Fibroblast of upper back skin (primary cell): ENCODE measurements around the gene TTC32.
"Not testable (repeated sequence)": the region's sequence is repeated elsewhere in the genome, so short reads cannot be mapped to it uniquely, and the experiment has no call there.

ENCODE experiments used
- DNase-seq: peaks from one replicate; pipeline ENCODE4 v3.0.0-alpha.2; 2013

Gene TTC32

DNA sequence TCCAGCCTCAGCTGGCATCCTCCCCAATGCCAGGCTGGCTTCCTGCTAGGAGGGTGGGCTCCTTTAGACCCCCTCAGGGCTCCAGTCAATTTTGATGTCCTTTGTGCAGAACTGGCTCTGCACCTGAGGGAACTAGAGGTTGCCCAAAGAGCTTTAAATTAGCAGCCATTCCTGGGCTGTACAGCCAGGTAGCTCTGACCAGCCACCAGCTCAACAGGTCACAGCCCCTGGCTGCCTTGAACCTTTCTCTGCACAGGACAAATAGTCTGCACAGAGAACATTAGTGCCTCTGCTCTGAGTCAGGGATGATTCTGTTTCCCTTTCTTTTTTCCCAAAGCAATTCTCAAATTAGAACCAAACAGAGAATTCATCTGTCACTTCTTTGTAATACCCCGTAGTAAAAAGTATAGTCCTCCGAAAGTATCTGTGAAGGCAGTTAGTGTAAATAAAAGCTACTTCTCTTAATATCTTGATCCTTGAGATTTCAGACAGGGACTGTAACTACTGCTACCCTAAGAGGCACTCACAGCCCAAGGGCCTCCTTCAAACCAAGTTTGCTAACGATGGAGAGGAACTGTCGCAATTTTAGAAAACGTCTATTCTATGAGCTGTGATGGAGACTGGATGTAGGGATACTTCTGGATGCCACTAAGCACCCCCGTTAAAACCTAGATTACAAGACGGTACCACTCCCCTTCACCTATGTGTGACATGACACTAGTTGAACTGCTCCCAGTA lies 3.0 kb downstream of the TTC32 start:
- DNase-seq: no peak

DNA sequence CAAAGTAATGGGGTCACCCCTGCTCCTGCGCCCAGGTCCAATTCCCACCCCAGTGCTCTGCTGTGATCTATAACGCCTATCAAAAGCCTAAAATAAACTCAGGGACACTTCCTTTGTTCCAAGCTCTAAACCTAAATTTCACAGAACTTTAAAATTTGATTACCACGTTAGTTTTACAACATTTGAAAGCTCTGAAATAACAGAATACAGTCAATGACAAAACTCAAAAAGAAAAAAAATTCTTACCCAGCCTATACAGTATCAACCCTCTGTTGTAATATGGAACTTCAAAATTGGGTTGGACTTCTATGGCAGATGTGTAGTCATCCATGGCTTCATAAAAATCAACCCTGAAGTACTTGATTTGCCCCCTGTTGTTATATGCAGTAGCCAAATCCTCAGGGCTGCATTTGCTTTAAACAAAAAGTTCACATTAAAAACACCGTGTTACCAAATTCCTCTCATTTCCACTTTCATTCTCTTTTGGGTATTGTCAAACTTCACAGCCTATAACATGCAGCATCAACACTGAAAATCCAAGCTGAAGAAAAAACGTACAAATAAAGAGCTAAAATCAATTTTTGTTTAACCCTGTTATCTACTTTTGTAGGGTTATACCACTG lies 4.0 kb downstream of the TTC32 start:
- no peak for DNase-seq

GRCh38 chr2:19895535-19895934 lies 6.2 kb downstream of the TTC32 start:
- DNase-seq: no peak

DNA sequence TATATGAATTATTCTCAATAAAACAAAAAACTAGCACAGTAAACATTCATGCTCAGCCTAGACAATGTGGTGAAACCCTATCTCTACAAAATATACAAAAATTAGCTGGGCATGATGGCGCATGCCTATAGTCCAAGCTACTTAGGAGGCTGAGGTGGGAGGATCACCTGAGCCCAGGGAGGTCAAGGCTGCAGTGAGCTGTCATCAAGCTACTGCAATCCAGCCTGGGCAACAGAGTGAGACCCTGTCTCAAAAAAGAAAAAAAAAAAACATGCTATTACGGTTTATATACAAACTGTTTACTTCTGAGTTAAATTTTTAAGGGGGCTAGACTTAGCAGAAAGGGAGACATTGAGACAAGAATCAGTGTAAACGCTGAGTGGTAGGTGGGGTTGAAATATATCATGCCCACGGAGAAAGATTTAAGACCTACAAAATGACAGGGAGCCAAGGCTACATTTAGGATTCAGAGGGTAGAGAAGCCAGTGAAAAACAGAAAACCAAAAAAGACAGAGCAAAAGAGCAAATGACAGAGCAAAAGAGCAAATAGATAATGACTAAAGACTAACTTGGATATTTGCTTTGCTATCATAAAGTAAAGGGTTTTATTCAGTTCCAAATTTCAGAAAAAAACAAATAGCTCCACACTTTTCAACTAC lies 7.5 kb downstream of the TTC32 start:
- DNase-seq: no peak

- DNase-seq: no peak
Measured at GRCh38 chr2:19893520-19894133, 8.2 kb downstream of the TTC32 start.

DNA sequence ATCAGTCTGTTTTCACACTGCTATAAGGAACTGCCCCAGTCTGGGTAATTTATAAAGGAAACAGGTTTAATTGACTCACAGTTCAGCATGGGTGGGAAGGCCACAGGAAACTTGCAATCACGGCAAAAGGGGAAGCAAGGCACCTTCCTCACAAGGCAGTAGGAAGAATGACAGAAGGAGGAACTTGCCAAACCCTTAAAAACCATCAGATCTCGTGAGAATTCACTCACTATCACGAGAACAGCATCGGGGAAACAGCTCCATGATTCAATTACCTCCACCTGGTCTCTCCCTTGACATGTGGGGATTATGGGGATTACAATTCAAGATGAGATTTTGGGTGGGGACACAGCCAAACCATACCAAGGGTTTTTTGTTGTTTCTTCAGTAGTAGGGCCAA lies 9.8 kb downstream of the TTC32 start:
- not testable (repeated sequence) for DNase-seq

DNA sequence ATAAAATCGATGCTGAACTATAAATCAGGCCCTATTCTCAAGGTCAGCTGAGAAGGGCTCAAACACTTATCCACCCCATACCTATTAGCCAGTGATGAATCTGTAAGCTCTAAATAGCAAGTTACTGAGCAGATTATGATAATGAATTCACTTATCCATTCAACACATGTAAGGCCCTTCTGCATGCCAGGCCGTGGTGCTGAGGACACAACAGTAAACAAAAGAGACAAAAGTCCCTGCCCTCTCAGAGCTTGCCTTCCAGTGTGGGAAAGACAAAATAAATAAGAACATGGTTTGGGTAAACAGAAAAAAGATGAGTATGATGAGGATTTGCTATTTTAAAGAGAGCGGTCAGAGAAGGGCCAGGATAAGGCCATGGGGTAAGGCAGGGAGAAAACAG lies 11.7 kb downstream of the TTC32 start:
- DNase-seq: no peak

DNA sequence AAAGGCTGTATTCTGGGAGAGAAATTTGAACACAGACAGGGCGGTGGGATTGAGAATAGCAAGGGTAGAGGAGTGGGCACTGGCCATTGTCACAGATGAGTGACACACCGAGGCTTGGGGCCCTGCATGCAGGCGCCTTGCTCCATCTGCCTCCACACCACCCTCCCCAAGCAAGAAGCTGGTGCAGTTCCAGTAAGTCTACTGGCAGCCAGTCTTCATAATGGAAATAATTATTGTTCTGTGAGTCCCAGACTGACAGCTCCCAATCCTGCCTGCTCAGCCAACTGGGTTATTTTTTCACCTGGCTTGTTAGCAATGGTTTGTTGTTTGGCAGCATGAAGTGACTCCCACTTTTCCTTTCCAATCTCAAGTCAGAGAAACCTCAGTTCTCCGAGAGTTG lies 13.0 kb downstream of the TTC32 start:
- no peak for DNase-seq

DNA sequence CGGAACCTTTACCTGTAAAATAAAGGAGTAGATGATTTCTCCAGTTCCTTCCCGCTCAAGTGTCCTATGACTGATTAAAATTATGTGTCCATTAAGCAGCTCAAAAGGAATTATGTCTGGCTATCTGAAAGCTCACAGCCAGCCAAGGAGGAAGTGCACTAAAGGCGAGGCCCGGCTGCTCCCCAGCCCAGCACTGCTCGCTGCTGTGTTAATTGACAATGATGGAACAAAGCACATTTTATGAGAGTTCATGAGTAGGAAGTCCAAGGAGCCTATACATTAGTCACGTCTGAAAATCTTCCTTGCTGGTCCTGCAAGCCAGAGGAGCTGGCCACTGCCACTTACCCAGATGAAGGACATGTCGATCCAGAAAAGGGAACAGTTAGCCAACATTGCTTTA lies 14.3 kb downstream of the TTC32 start:
- no peak for DNase-seq

DNA sequence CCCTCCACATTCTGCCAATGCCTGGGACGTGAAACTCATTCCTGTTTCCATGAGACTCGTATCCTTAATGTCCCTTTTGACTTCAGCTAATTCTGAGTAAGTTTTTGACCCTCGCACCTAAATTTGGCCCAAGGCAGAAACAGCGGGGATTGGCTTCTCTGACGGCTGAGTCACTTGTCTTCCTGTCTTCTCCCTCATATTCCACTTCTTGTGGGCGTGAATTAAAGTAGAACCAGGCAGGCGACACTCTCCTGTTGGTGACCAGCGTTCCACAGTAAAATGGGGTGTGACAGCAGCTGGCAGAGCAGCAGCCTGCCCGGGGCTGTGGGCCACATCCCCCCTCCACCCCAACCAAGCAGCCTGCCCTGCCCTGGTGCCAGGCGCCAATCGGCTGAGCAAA lies 15.5 kb downstream of the TTC32 start:
- DNase-seq: no peak

DNA sequence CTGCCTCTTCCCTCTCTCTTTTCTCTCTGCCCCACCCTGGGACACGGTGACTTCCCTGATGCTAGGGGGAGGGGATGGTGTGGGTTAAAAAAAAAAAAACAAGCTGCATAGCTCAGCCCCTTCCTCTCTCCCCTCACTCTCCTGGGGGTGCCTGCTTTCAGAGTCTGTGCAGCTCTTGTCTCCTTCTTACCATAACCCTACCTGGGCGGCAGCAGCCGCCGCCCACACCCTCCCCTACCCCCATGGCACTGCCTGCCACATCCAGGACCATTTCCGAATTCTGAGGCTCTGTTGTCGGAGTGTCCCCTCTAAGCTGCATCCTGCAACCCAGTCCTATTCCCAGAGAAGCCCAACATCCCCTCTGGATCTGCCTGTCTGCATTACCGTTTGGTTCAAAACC lies 16.0 kb downstream of the TTC32 start:
- no peak for DNase-seq

GRCh38 chr2:19883971-19884720 lies 17.6 kb downstream of the TTC32 start:
- no peak for DNase-seq

GRCh38 chr2:19883486-19883885 lies 18.3 kb downstream of the TTC32 start:
- DNase-seq: no peak

GRCh38 chr2:19882286-19882685 lies 19.5 kb downstream of the TTC32 start:
- no peak for DNase-seq

GRCh38 chr2:19881908-19882265 lies 19.9 kb downstream of the TTC32 start:
- DNase-seq: no peak

DNA sequence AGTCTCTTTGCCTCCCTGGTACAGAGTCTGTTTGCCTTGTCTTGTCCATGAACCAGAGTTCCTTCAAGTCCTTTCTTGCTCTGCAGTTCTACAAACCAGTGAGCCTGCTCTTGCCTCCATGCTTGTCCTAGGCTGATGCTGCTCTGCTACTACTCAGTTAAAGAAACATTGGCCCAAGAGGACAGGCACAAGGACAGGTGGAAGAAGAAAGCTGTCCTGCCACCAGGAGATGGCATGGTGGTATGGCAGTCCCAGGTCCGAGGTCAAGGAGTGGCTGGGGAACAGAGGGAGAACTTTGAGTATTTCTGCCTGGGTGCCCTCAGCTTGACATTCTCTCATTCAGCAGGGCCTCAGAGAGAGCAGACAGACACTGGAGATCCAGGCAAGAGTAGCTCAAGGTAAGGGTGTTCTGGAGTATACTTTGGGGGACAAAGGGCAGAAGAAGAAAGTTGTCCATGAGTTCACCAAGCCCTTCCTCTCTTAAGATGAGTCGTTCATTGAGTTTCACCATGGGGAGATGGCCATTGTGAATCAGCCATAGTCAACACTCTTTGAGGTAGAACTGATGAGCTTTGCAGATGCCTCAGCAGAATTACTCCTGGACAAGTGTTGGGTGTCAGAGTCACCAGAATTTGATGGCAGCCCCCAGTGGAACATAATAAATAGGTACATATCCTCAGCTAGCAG lies 20.4 kb downstream of the TTC32 start:
- DNase-seq: no peak

GRCh38 chr2:19880191-19880590 lies 21.6 kb downstream of the TTC32 start:
- DNase-seq: not testable (repeated sequence)

GRCh38 chr2:19879120-19879519 lies 22.7 kb downstream of the TTC32 start:
- DNase-seq: no peak

DNA sequence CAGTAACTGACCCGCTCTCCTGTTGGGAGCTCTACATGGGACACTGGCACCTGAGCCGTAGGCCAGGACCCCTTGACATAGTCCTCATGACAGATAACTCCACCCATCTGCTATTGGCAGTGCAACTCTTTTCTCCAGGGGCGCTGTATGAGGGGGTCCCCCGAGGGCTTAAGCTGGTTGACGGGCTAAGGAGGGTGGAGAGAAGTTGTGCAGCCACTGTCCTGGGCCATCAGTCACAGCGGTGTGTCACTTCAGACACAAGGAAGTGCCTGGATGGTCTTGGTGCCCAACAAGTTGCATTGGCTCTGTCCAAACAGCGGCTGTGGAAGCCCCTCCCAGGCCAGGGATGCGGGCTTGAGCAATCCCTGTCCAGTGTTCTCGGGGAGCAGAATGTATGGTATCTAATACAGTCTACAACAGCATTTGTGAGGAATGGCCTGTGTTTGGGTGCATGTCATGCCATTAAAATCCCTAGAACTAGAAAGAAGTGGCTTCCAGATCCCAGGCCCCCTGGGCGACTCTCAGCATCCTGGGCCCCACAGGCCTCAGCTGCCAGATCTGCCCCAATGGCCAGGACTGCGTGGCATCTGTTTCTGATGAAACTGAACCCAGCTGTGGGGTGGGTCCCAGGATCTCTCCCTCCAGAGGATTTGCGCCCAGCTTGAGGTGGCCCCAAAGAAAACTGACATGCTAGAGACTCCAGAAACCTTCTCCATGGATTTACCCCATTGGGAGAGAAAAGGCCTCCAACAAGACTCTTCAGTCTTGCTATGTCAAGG lies 23.3 kb downstream of the TTC32 start:
- no peak for DNase-seq

DNA sequence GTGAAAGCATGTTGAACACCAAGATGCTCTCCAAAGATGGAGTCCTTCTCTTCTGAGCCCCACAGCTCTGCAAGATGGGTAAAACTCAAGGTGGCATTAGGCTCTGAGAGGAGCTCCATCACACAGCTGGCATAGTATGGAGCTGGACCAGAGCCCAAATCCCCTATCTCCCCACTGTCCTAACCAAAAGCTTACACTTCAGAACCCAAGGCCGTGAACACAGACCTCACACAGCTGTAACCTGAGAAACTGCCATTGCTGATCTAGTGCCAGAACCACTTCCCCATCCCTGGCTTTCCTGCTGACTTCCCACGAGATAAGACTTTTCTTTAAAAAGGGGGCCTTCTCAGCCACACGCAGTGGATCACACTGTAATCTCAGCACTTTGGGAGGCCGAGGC lies 25.0 kb downstream of the TTC32 start:
- DNase-seq: no peak

- no peak for DNase-seq
Measured at GRCh38 chr2:19875280-19875679, 26.5 kb downstream of the TTC32 start.

DNA sequence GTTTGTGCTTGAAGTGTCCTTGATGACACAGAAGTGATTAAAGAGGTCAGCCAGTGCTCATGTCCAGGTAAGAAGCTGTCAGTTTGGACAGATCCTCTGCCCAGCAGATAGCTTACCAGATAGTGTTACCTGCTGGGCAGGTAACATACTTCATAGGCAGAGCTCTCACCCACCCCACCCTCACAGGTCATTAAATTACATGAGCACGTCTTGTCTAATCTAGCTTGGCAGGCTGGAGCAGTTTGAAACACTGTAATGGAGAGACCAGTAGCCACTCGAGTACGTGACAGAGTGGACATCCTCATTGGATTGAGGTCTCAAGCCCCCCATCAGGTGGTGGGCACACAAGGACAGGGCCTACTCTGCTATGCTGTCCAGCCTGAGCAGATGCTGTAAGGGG lies 27.1 kb downstream of the TTC32 start:
- DNase-seq: no peak
